Activated T-cell treated with anti-CD3 and anti-CD28 coated beads for 1 hour (primary cell): Measurements from ENCODE around the gene CKAP5.
"Not testable (repeated sequence)": the region's sequence is repeated elsewhere in the genome, so short reads cannot be mapped to it uniquely, and the experiment has no call there.

ENCODE experiments used
- DNase-seq: peaks from one replicate; pipeline ENCODE4 v3.0.0-alpha.2; 2020; ENCODE audit warnings: low read depth

CKAP5 gene

DNA sequence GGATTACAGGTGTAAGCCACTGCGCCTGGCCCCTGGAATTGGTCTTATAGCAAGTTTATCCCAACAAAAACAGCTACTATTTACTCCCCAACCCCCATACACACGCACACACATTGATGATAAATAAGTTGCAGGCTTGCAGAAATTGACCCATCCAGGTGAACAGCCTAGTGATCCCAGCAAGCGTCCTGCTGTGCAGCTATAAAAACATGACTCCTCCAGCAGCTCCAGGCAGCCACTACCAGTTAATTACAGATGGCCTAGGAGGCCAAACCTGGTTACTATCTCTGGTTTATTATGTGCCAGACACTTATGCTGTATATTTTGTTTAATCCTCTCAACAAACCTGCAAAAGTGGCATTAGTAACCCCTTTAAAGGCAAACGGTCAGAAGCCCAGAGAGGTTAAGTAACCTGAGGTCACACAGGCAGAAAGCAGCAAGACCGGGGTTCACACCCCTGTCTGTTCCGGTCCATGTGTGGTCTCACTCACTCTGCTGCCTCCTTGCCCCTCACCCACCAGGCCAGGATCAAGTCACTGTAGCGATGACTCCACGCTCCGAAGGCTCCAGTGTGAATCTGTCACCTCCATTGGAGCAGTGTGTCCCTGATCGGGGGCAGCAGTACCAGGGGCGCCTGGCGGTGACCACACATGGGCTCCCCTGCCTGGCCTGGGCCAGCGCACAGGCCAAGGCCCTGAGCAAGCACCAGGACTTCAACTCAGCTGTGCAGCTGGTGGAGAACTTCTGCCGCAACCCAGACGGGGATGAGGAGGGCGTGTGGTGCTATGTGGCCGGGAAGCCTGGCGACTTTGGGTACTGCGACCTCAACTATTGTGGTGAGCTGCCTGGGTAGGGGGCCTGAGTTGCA is 120.5 kb downstream of the CKAP5 start:
- no peak for DNase-seq

DNA sequence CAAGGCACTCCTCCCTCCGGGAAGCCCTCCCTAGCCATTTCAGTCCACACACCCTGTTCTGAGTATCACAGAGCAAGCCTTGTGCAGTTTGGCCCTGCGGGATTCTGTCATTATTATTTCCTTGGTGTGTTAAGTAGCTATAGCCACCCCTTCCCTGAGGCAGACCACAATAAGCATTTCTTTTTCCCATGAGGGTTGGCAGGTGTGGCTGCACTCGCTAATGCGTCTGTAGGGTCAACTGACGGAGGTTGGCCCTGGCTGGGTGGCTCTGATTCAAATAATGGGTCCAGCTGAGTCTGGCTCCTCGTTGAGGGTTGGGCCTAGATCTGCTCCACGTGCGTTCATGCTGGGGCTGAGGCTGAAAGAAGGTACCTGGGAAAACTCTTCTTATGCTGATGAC is 122.0 kb downstream of the CKAP5 start:
- no peak for DNase-seq

DNA sequence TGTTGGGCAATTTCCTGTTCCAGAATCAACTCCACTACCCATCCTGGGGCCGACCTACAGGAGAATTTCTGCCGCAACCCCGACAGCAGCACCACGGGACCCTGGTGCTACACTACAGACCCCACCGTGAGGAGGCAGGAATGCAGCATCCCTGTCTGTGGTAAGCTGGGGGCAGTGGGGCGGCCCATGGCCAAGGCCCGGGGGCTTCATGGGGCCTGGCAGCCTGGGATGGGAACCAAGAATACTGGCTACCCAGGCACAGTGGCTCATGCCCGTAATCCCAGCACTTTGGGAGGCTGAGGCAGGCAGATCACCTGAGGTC is 122.8 kb downstream of the CKAP5 start:
- DNase-seq = no peak

DNA sequence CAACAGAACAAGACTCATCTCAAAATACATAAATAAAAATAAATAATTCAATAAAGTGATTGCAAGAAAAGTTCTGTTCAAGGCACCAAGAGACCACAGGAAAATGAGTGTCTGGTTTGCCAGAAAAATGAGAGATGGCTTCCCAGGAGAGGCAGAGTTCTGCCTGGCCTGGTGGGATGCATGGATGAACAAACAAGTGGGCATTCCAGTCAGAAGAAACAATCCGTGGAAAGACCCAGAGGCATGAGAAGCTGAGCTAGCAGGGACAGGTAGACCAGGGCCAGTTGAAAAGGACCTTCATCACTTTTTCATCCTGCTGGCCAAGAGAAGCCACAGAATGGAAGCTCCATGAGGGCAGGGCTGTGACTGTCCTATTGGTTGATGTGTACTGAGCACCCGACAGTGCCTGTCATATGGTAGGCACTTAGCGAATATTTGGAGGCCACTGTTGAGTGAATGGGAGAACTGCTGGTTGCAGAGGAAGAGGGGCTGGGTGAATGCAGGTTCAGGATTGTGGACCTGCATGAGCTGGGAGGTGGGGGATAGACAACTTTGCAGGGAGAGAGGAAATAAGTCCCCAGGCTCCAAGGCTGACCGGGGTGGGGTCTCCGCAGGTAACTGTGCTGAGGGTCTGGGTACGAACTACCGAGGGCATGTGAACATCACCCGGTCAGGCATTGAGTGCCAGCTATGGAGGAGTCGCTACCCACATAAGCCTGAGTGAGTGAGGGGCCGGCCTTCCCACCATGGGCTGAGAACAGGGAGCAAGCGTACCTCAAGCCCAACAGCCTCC is 123.3 kb downstream of the CKAP5 start:
- no peak for DNase-seq

DNA sequence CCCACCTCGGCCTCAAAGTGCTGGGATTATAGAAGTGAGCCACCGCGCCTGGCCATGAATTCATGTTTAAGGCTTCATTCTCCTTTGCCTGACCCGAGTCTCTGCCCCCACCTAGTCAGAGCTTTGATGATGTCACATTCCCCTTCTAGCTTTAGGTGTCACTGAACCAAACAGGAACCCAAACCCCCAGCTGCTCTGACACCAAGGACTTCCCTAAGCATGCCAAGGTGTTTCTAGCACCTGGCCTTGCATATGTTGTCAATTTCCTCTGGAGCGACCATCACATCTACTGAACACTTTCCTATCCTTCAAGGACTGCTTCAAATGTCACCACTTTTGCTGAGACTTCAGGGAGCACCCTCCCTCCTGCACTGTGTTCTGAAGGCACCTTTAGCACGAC is 124.8 kb downstream of the CKAP5 start:
- no peak for DNase-seq

DNA sequence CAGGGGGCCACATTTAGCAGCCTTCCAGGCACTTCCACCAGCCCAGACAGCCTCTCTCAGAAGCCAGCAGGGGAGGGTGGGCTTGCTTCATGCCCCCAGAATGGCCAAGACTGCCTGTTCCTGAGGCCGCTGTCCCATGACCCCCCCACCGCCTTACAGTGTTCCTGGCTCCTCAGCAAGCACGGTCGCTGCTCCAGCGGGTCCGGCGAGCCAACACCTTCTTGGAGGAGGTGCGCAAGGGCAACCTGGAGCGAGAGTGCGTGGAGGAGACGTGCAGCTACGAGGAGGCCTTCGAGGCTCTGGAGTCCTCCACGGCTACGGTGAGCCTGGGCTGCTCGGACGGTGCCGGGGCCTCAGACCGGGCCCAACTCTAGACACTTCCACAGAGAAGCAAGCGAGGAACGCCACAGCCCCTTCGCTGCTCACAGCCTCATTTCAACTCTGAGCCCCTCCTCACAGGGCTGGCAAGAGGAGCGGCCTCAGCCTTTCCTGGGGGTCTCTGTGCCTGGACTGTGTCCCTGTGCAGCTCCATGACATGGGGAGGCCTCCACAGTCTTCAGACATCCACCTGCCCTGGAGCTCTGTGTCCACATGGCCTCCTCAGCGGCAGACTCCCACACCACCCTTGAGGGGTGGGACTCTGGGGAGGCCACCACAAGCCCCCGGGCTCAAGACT is 126.4 kb downstream of the CKAP5 start:
- no peak for DNase-seq

DNA sequence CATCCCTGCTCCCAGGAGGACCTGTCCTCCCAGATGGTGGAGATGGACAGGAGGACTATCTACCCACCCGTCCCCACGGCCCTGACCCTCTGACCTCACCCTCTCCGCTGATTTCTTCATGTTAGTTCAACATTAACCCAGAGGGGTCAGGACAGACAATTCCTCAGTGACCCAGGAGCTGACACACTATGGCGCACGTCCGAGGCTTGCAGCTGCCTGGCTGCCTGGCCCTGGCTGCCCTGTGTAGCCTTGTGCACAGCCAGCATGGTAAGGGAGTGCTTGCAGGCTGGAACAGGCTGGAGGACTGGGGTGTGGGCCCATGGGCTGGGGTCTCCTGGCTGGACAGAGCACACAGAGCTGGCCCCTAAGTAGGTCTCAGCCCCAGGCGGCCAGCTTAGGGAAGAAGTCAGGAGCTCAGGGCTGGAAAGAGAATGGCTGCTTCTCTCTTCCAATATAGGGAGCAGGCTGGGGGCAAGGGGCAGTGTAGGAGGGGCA is 127.0 kb downstream of the CKAP5 start, which contains the start of gene F2:
Gene F2, plus strand, starts transcription at position 166 of the 495 bp plus-strand sequence. Its CDS starts 23 bp downstream, at position 189.
- no peak for DNase-seq

DNA sequence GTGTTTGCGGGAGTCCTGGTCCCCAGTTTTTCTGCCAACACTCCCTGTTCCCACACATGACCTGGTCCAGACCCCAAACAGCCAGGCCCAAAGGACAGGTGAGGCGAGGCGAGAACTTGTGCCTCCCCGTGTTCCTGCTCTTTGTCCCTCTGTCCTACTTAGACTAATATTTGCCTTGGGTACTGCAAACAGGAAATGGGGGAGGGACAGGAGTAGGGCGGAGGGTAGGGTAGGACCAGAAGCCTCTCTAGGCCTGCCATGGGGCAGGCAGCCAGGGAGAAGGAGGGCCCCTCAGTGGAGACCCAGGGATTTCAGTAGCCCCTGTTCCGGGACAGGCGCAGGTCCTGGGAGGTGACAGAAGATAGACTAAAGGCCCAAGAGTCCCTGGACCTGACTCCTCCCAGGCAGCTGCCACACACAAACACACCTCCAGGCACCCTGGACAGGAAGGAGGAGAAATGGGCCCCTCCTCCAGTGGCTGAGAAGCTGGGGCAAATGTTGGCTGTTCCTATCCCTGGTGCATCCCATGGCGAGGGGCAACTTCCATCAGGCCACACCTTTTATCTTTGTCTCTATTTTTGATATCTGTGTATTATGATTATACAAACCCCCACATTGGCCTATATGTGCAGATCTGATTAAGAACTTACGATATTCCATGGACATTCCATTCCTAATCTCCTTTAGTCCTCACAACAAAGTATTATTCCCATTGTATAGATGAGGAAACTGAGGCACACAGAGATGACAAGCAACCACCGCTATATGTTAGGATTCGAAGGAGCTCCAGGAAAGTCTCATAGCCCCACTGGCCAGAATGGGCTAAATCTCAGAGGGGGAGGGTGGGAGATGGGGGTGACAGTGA is 127.7 kb downstream of the CKAP5 start:
- no peak for DNase-seq

DNA sequence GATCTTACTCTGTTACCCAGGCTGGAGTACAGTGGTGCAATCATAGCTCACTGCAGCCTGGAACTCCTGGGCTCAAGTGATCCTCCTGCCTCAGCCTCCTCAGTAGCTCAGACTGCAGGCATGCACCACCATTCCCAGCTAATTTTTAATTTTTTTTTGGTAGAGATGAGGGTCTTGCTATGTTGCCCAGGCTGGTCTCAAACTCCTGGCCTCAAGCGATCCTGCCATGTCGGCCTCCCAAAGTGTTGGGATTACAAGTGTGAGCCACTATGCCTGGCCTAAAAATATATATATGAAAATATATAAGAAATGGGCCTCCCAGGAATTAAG is 128.3 kb downstream of the CKAP5 start:
- DNase-seq = not testable (repeated sequence)

DNA sequence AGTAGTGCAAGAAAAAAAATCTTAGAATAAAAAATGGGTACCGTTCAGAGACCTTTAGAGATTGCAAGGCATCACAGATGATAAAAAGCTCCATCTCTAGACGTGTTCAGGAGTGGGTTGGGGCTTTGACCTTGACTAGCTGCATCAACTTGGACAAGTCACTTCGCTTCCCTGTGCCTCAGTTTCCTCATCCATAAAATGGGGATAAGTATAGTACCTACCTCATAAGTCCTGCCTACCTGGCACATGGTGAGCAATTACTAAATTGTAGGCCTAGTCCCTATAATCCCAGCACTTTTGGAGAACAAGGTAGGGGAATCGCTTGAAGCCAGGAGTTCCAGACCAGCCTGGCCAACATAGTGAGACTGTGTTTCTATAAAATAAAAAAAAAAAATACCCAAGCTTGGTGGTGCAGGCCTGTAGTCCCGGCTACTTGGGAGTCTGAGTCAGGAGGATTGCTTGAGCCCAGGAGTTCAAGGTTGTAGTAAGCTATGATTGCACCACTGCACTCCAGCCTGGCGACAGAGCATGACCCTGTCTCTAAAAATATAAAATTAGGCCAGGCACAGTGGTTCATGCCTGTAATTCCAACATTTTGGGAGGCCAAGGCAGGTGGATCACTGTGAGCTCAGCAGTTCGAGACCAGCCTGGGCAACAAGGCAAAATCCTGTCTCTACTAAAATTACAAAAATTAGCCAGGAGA is 133.1 kb downstream of the CKAP5 start:
- DNase-seq = no peak

DNA sequence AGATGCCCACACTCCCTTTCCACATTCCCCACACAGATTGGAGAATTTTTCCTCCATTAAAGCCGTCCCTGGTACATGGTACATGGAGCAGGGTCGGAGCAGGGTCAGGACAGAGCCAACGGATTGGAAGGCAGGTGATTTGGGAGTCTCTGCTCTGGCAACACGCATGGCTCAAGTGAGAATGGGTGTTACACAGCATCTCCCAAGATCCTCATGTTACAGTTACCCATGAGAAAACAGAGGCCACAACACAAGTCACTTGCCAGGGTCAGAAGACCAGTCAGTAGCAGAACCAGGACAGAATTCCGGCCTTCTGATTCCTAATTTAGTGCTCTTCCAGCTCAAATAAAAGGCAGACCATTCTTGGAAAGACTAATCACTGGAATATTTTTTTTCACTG is 134.8 kb downstream of the CKAP5 start:
- DNase-seq = no peak

DNA sequence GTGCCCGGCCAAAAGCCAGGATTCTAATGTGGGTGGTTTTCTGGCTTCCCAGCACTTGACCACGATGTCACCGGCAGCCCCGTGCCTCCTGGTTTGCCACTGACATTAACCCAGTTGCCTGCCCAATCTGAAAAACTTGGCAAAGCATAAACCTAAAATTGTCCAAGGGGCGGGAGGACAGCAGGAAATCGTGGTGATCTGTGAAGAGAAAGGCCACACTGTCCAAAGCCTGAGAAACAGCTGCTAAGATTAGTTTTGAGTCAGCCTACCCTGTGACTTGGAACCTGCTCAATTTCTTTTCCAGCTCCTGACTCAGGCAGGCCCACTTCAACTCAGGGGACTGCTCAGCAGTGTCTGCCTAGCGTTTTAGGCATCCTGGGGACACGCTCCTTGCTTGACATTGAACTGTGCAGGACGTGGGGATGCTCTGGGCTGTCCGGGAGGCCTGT is 135.2 kb downstream of the CKAP5 start:
- no peak for DNase-seq

DNA sequence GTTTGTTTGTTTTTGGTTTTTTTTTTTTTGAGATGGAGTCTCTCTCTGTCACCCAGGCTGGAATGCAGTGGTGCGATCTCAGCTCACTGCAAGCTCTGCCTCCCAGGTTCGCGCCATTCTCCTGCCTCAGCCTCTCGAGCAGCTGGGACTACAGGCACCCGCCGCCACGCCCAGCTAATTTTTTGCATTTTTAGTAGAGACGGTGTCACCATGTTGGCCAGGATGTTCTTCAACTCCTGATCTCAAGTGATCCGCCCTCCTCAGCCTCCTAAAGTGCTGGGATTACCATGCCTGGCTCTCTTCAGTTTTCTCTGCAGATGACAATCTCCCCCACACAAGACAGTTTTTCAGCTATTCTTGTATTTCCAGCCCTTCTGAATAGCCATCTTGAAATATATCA is 136.7 kb downstream of the CKAP5 start:
- not testable (repeated sequence) for DNase-seq

DNA sequence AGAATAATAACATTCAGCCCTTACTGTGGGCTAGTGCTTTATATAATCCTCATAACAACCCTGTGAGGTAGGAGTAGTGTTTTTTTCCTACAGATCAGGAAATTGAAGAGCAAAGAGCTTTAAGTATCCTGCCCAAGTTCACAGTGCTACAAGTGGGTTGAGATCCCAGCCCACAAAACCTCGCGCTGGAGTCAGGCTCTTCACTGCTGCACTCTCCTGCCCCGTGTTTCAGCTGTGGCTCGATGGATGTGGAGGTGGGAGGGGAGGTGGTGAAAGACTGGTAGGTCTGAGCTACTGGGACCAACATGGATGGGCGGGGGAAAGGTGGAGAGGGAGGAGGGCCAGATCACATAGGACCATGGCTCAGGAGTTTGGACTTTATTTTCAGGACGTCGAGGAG is 139.2 kb downstream of the CKAP5 start:
- DNase-seq = no peak

DNA sequence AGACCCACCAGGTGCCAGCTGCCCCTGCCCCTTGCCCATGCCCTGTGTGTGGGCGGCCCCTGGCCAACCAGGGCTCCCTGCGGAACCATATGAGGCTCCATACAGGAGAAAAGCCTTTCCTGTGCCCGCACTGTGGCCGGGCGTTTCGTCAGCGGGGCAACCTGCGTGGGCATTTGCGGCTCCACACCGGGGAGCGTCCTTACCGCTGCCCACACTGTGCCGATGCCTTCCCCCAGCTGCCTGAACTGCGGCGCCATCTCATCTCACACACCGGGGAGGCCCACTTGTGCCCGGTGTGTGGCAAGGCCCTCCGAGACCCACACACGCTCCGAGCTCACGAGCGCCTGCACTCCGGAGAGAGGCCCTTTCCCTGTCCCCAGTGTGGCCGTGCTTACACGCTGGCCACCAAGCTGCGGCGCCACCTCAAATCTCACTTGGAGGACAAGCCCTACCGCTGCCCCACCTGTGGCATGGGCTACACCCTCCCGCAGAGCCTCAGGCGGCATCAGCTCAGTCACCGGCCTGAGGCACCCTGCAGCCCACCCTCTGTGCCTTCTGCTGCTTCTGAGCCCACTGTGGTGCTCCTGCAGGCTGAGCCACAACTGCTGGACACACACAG is 140.9 kb downstream of the CKAP5 start:
- no peak for DNase-seq

DNA sequence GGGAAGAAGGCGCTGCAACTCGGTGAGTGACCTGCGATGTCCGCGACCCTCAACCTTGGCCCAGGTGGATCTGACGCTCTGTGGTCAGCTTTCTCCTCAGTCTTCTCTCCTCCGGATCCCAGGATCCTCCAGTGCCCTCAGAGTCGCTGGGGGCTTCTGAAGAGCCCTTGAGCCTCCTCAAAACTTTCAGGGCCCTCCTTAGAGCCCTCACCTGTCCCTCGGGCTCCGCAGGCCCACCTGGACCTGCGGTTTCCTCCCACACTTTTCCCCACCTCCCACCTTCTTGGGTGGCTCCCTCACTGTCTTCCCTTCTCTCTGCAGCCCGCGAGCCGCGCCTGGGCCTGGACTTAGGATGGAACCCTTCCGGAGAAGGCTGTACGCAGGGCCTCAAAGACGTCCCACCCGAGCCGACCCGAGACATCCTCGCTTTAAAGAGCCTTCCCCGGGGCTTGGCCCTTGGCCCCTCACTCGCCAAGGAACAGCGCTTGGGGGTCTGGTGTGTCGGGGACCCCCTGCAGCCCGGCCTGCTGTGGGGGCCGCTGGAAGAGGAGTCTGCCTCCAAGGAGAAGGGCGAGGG is 144.9 kb downstream of the CKAP5 start:
- no peak for DNase-seq

DNA sequence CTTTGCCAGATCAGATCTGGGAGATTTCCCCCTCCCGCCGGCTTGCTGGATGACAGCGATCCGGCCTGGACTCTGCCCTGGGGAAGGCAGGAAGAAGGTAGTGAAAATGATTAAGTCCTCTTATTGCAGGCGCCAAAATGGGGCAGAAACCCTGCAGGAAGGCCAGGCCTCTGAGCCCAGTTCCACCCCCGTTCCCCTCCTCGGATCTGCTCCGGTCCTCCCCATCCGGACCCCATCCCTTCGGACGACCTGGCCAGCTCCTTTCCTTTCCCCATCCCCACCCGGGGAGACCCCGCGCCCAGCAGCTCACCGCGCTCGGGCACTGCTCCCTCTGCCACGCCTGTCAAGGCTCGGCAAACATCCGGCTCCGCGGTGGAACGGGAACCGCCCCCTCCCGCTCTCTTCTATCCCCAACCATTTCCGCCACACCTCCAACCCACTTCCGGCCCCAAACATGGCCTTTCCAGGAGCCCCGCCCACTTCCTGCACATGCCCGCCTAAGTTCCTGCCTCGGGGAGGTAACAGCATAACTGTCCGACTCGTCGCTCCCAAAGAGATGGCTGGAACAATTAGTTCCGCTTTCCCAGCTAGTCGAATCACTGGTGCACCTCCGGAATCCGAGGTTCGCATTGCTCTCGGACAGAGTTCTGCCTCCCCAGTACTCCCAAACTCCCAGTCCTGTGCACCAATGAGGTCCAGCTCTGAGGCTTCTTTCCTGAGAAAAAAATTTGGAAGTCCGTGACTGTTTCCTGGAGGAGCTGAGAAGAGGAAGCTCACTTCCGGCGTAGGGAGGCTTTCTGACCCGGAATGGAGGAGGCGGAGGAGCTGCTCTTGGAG is 145.6 kb downstream of the CKAP5 start, which contains the start of the genes ARHGAP1 and ZNF408:
Gene ARHGAP1, minus strand, starts transcription at position 379 of the 837 bp plus-strand sequence. CDS start 4,512 bp downstream, outside the sequence.
Gene ZNF408, plus strand, starts transcription at position 791 of the 837 bp plus-strand sequence. Its CDS starts 17 bp downstream, at position 808.
- DNase-seq = peak; percentile 99

DNA sequence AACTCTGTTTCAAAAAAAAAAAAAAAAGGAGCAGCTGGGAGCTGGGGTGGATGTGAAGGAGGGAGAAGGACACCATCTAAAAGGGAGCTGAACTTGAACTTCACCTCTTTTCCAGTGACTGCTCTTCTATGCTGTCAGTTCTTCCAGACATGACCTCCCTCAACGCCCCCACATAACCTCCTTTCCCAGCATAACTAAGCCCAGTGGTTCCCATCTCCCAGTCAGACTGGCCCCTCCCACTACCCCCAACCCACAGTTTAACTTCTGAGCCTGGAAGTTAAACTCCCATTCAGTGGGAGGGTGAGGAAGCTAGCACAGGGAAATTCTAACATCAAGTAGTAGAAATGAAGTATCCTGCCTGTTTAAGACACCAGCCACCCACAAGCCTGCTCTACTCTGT is 147.5 kb downstream of the CKAP5 start:
- no peak for DNase-seq

DNA sequence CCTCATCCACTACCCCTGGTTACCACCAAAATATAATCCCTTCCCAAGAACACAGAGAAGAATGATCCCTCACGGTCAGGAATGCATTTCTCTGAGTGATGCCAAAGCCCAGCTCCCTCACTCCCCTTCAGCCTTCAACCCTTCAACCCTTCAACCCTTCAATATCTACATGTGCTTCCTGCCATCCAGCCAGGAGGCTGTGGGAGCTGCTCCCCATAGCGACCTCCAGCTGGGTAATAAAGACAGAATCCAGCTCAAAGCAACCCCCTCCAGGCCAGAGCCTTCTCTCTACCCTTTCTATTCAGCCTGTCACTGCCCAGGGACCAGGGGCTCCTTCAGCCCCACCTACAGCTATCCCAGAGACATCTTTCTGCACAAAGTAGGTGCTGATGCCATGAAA is 148.4 kb downstream of the CKAP5 start:
- no peak for DNase-seq
